ENCODE results near the gene ANKS6. TPM values are rescaled to one million over a fixed set of nuclear protein-coding genes. Genes with fewer than 3 reads are reported as not detected.

Gene ANKS6
- total and polyA plus RNA-seq, 9 of the 15 experiments (the other 6 are each of a cell fraction or from before 2014, with no cell fraction given), result 9.9 to 74.5 (median 36.9) TPM

- H3K36me3 ChIP-seq (ENCODE audit: control insufficient read depth, insufficient read depth, low read length), result peaks cover 38% of the 10 kb centered on the region; the same call in 2 of the 3 replicates
- no peak overlapping the region for H3K4me3 ChIP-seq
- no peak overlapping the region for H3K4me2 ChIP-seq (ENCODE audit: insufficient read depth, low read length)
- POLR2A ChIA-PET, result no interaction called here
- H3K27ac ChIP-seq (ENCODE audit: extremely low read depth, low read depth, low read length), result no peak overlapping the region
- FAIRE-seq (no peak), ATAC-seq (no peak), DNase-seq (ENCODE audit: extremely low read depth in 1 of 4, low spot score in 3 of 4) (no peak)
- H3K9me3 ChIP-seq (replicated peaks; ENCODE audit: control insufficient read depth, insufficient read depth, low read depth, low read length), result no peaks in the 10 kb centered on the region
- H3K27me3 ChIP-seq (ENCODE audit: control insufficient read depth in 2 of 2, insufficient read depth in 2 of 2, low read length in 2 of 2), result peaks cover 2 to 5% of the 10 kb centered on the region in 2 experiments; a peak in 1 of 5 replicates
- intact Hi-C loops (cut with micrococcal nuclease), result no loop called here
- CTCF ChIA-PET (ENCODE audit: low intra/inter-chr PET ratio), result no interaction called here
- H3K9me1 ChIP-seq (ENCODE audit: control insufficient read depth, insufficient read depth, low read length), result peaks cover 3% of the 10 kb centered on the region
- in situ Hi-C loops (cut with MboI), result no loop called here
- H3K9ac ChIP-seq (ENCODE audit: insufficient read depth in 1 of 2, low read depth in 2 of 2, low read length in 2 of 2), result no peak overlapping the region
- H3K4me1 ChIP-seq (replicated peaks in 1 of 2; ENCODE audit: control insufficient read depth in 2 of 2, insufficient read depth in 2 of 2, low read length in 2 of 2), result peaks cover 0 to 5% of the 10 kb centered on the region in 2 experiments; a peak in 2 of 5 replicates
- H3K79me2 ChIP-seq (ENCODE audit: control insufficient read depth, insufficient read depth, low read length), result no peaks in the 10 kb centered on the region
- no peak overlapping the region for H2AFZ ChIP-seq (ENCODE audit: low read depth, low read length)
- no TSS peak for BruUV-seq (replicated peaks)
- TF ChIP-seq PHB (CRISPR knock-in tag; IDR thresholded peaks at IDR 0.05) (no peak), SNRNP70 (optimal IDR thresholded peaks at IDR 0.05; ENCODE audit: low read depth, low read length) (no peak), DNMT1 (IDR thresholded peaks at IDR 0.05) (no peak), ZBTB49 (CRISPR knock-in tag; IDR thresholded peaks at IDR 0.05; ENCODE audit: borderline replicate concordance) (no peak), MTA3 (IDR thresholded peaks at IDR 0.05; ENCODE audit: borderline replicate concordance) (no peak), MCM2 (IDR thresholded peaks at IDR 0.05; ENCODE audit: low read depth) (no peak), ZNF75A (CRISPR knock-in tag; IDR thresholded peaks at IDR 0.05) (no peak), TFE3 (CRISPR knock-in tag; IDR thresholded peaks at IDR 0.05) (no peak), MAFG (tag; conservative IDR thresholded peaks at IDR 0.05) (no peak)
- H4K20me1 ChIP-seq (replicated peaks; ENCODE audit: control insufficient read depth, insufficient read depth, low read length), result no peaks in the 10 kb centered on the region
- WGBS (ENCODE audit: insufficient coverage, low coverage, missing lambda C conversion rate), result 79% methylated on average over 9 of the region's 9 CpGs
These were observed 63.6 kb downstream of the ANKS6 start for GRCh38 chr9:98732801-98733200.

Measured in K562 (cell line).